A204.1 (cell line): ENCODE results near the gene NSUN2.

Experiments used
- FAIRE-seq: peaks from 2 replicates; lab custom pipeline; 2012; peaks lifted over from hg19 to GRCh38; lab: Jason Lieb, UNC

The NSUN2 gene

GRCh38 chr5:6642655-6643054, 9.8 kb upstream of the NSUN2 start:
- FAIRE-seq, result no peak

- FAIRE-seq, result no peak
Observed at GRCh38 chr5:6638236-6638635, 5.4 kb upstream of the NSUN2 start.

GRCh38 chr5:6637590-6637989, 4.7 kb upstream of the NSUN2 start:
- no peak for FAIRE-seq

GRCh38 chr5:6637022-6637421, 4.2 kb upstream of the NSUN2 start:
- FAIRE-seq, result no peak

GRCh38 chr5:6636293-6636692, 3.4 kb upstream of the NSUN2 start:
- no peak for FAIRE-seq

GRCh38 chr5:6634788-6635430, 2.1 kb upstream of the NSUN2 start:
- FAIRE-seq, result no peak

GRCh38 chr5:6634306-6634705, 1.5 kb upstream of the NSUN2 start:
- FAIRE-seq, result no peak

GRCh38 chr5:6633469-6634245, 813 bp upstream of the NSUN2 start:
- FAIRE-seq, result no peak

- no peak for FAIRE-seq
Observed at GRCh38 chr5:6632324-6632887, 438 bp downstream of the NSUN2 start.

GRCh38 chr5:6631441-6631840, 1.4 kb downstream of the NSUN2 start:
- no peak for FAIRE-seq

GRCh38 chr5:6626508-6626907, 6.3 kb downstream of the NSUN2 start:
- no peak for FAIRE-seq

- FAIRE-seq, result no peak
Observed at GRCh38 chr5:6623941-6624340, 8.9 kb downstream of the NSUN2 start.

- FAIRE-seq, result no peak
Observed at GRCh38 chr5:6623228-6623627, 9.6 kb downstream of the NSUN2 start.

- FAIRE-seq, result no peak
Observed at GRCh38 chr5:6616632-6617031, 16.2 kb downstream of the NSUN2 start.

GRCh38 chr5:6615034-6615815, 17.6 kb downstream of the NSUN2 start:
- no peak for FAIRE-seq

- no peak for FAIRE-seq
Observed at GRCh38 chr5:6611334-6612256, 21.2 kb downstream of the NSUN2 start.

GRCh38 chr5:6608016-6608415, 24.8 kb downstream of the NSUN2 start:
- FAIRE-seq, result no peak

- no peak for FAIRE-seq
Observed at GRCh38 chr5:6607559-6607936, 25.3 kb downstream of the NSUN2 start.

- no peak for FAIRE-seq
Observed at GRCh38 chr5:6606884-6607558, 25.8 kb downstream of the NSUN2 start.

- no peak for FAIRE-seq
Observed at GRCh38 chr5:6604946-6605345, 27.9 kb downstream of the NSUN2 start.

- FAIRE-seq, result no peak
Observed at GRCh38 chr5:6604341-6604740, 28.5 kb downstream of the NSUN2 start.
